WERI-Rb-1 (cell line): ENCODE results near the gene SLC22A1.

Experiments used
- DNase-seq: peaks from one replicate; pipeline ENCODE4 v3.0.0-alpha.2; 2020
- H3K27ac ChIP-seq: fragments of 250-450 bp; sonication (Bioruptor Pico); 2 replicates; pipeline ENCODE4 v1.5.1; 2020; ENCODE audit warnings: mild to moderate bottlenecking, moderate library complexity
- H3K27me3 ChIP-seq: fragments of 250-450 bp; sonication (Bioruptor Pico); 2 replicates; pipeline ENCODE4 v1.5.1; 2021; ENCODE audit warnings: mild to moderate bottlenecking, low read depth, moderate library complexity; ENCODE audit not compliant: insufficient read depth, severe bottlenecking
- H3K36me3 ChIP-seq: fragments of 250-450 bp; sonication (Bioruptor Pico); 2 replicates; pipeline ENCODE4 v1.5.1; 2020; ENCODE audit warnings: mild to moderate bottlenecking, moderate library complexity
- H3K4me3 ChIP-seq: 2 replicates; pipeline ENCODE4 v1.5.1; 2011; ENCODE audit warnings: low read depth, mild to moderate bottlenecking, control low read depth, low read length
- H3K9me3 ChIP-seq: fragments of 250-450 bp; sonication (Bioruptor Pico); 2 replicates; pipeline ENCODE4 v1.5.1; 2021; ENCODE audit warnings: mild to moderate bottlenecking, moderate library complexity; ENCODE audit not compliant: severe bottlenecking
- CTCF ChIP-seq: IDR thresholded peaks from 2 replicates; pipeline ENCODE4 v1.5.1; 2011; ENCODE audit warnings: low read depth, mild to moderate bottlenecking, control low read depth, inconsistent platforms, low read length

Gene SLC22A1

GRCh38 chr6:160084198-160084776 lies 37.3 kb upstream of the SLC22A1 start:
- no peak overlapping the region for H3K27ac ChIP-seq
- no peak for TF ChIP-seq CTCF
- DNase-seq: no peak
- no peaks in the 10 kb centered on the region for H3K9me3 ChIP-seq
- no peaks in the 10 kb centered on the region for H3K27me3 ChIP-seq
- peaks cover 55% of the 10 kb centered on the region for H3K36me3 ChIP-seq
- no peak overlapping the region for H3K4me3 ChIP-seq

- no peak overlapping the region for H3K4me3 ChIP-seq
- H3K9me3 ChIP-seq: no peaks in the 10 kb centered on the region
- TF ChIP-seq CTCF: no peak
- H3K36me3 ChIP-seq: peaks cover 55% of the 10 kb centered on the region
- no peak for DNase-seq
- H3K27me3 ChIP-seq: no peaks in the 10 kb centered on the region
- H3K27ac ChIP-seq: no peak overlapping the region
Measured at GRCh38 chr6:160085226-160085625, 36.4 kb upstream of the SLC22A1 start.

GRCh38 chr6:160085713-160086505 lies 35.7 kb upstream of the SLC22A1 start:
- H3K9me3 ChIP-seq: no peaks in the 10 kb centered on the region
- no peak for DNase-seq
- H3K4me3 ChIP-seq: no peak overlapping the region
- H3K36me3 ChIP-seq: peaks cover 51% of the 10 kb centered on the region
- H3K27me3 ChIP-seq: no peaks in the 10 kb centered on the region
- H3K27ac ChIP-seq: no peak overlapping the region
- no peak for TF ChIP-seq CTCF

- no peak for TF ChIP-seq CTCF
- Histone ChIP-seq H3K27me3 (no peaks in the 10 kb centered on the region), H3K27ac (no peak overlapping the region), H3K9me3 (no peaks in the 10 kb centered on the region), H3K36me3 (peaks cover 51% of the 10 kb centered on the region), H3K4me3 (no peak overlapping the region)
- no peak for DNase-seq
Measured at GRCh38 chr6:160086754-160087153, 34.9 kb upstream of the SLC22A1 start.

- no peak overlapping the region for H3K27ac ChIP-seq
Measured at GRCh38 chr6:160088069-160088783, 33.4 kb upstream of the SLC22A1 start.

More at GRCh38 chr6:160088069-160088783, 33.4 kb upstream of the SLC22A1 start:
- no peak overlapping the region for H3K4me3 ChIP-seq
- peak; percentile 21 for DNase-seq
- H3K36me3 ChIP-seq: peaks cover 51% of the 10 kb centered on the region
- H3K27me3 ChIP-seq: no peaks in the 10 kb centered on the region
- no peaks in the 10 kb centered on the region for H3K9me3 ChIP-seq
- peak; percentile 60 for TF ChIP-seq CTCF
